Measurements from ENCODE around the gene FRMD4A.

FRMD4A gene

DNA sequence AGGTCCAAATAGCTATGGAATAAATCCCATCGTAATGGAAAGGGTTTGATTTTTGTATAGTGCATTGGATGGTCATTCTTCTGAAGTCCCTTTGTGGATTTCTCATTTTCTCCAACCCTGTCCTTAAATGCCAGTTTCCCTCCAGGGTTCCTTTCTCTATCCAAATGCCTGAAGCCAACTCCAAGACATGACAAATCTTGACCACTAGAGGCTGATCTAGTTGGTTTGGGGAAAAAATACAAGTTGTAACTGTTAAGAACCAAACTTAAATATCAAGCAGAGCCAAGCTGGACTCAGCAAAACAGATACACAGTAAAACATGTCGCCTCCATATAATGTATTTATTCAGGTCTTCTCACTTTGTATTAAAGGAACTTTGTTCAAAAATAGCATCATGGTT lies 28.7 kb downstream of the FRMD4A start:
- no peak for DNase-seq (ENCODE audit: low read depth)
- TF ChIP-seq, protein P1, sequence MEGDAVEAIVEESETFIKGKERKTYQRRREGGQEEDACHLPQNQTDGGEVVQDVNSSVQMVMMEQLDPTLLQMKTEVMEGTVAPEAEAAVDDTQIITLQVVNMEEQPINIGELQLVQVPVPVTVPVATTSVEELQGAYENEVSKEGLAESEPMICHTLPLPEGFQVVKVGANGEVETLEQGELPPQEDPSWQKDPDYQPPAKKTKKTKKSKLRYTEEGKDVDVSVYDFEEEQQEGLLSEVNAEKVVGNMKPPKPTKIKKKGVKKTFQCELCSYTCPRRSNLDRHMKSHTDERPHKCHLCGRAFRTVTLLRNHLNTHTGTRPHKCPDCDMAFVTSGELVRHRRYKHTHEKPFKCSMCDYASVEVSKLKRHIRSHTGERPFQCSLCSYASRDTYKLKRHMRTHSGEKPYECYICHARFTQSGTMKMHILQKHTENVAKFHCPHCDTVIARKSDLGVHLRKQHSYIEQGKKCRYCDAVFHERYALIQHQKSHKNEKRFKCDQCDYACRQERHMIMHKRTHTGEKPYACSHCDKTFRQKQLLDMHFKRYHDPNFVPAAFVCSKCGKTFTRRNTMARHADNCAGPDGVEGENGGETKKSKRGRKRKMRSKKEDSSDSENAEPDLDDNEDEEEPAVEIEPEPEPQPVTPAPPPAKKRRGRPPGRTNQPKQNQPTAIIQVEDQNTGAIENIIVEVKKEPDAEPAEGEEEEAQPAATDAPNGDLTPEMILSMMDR (IDR thresholded peaks at IDR 0.05; ENCODE audit: low read depth, low read length): no peak
- no peak for TF ChIP-seq MYC (IDR thresholded peaks at IDR 0.05; ENCODE audit: low read depth, low read length)
- no peak for TF ChIP-seq POLR2A (IDR thresholded peaks at IDR 0.05; ENCODE audit: extremely low read depth, insufficient read length)
- TF ChIP-seq, protein P2, sequence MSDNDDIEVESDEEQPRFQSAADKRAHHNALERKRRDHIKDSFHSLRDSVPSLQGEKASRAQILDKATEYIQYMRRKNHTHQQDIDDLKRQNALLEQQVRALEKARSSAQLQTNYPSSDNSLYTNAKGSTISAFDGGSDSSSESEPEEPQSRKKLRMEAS (IDR thresholded peaks at IDR 0.05; ENCODE audit: low read depth, low read length): no peak
- H3K4me3 ChIP-seq (ENCODE audit: low read depth, low read length): no peak overlapping the region

DNA sequence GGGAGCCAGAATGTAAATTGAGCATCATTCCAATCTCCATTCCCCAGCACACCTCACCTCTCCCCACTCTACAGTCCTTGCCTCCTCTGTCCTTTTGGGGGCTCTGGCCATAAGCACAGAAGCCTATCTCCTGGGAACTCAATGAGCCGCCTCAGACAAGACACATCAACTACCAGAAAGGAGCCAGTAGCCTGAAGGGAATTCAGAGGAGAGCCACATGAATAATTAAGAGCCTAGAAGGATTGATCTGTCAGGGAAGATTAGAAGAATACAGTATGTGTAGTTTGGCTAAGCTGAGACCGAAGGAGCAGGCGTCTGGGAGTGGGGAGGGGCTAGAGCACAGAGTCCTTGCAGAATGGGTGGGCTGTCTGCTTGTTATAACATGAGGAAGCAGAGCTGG lies 31.2 kb downstream of the FRMD4A start:
- no peak for TF ChIP-seq POLR2A (IDR thresholded peaks at IDR 0.05; ENCODE audit: extremely low read depth, insufficient read length)
- TF ChIP-seq, protein P2 (IDR thresholded peaks at IDR 0.05; ENCODE audit: low read depth, low read length): no peak
- TF ChIP-seq, protein P1 (IDR thresholded peaks at IDR 0.05; ENCODE audit: low read depth, low read length): no peak
- DNase-seq (ENCODE audit: low read depth): no peak

DNA sequence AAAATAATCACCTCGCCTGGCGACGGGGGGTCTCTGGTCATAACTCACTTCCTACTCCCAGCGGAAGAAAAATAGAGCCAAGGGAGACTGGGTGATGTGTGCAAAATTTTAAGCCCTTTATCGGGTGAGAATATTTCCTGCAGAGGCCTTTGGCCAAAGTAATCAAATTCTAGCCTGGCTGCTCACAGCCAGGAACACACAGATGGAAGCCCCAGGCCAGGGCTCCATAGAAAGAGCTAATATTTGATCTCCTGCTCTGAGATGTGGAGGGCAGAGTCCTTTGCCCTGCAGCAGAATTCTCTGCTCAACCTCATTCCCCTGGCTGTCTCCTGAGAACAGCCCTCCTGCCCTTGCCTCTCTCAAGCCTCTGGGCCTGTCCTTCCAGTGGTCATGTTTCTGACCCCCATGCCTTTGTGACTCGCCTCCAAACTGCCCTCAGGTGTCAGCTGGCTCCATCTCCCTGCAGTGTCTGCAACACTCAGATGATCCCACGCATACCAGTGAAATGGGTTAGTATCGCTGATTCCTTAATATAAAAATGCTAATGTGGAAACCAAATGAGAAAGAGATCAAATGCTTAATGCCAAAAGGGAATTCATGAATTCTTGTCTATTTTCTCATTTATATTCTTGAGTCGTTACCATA lies 34.5 kb downstream of the FRMD4A start:
- H3K4me3 ChIP-seq (ENCODE audit: low read depth, low read length): no peak overlapping the region
- TF ChIP-seq POLR2A (IDR thresholded peaks at IDR 0.05; ENCODE audit: extremely low read depth, insufficient read length) (no peak), MYC (IDR thresholded peaks at IDR 0.05; ENCODE audit: low read depth, low read length) (no peak)
- TF ChIP-seq, protein P1 (IDR thresholded peaks at IDR 0.05; ENCODE audit: low read depth, low read length): no peak
- TF ChIP-seq, protein P2 (IDR thresholded peaks at IDR 0.05; ENCODE audit: low read depth, low read length): no peak
- no peak for DNase-seq (ENCODE audit: low read depth)

More for the DNA sequence above, 31.2 kb downstream of the FRMD4A start:
- H3K4me3 ChIP-seq (ENCODE audit: low read depth, low read length): no peak overlapping the region

DNA sequence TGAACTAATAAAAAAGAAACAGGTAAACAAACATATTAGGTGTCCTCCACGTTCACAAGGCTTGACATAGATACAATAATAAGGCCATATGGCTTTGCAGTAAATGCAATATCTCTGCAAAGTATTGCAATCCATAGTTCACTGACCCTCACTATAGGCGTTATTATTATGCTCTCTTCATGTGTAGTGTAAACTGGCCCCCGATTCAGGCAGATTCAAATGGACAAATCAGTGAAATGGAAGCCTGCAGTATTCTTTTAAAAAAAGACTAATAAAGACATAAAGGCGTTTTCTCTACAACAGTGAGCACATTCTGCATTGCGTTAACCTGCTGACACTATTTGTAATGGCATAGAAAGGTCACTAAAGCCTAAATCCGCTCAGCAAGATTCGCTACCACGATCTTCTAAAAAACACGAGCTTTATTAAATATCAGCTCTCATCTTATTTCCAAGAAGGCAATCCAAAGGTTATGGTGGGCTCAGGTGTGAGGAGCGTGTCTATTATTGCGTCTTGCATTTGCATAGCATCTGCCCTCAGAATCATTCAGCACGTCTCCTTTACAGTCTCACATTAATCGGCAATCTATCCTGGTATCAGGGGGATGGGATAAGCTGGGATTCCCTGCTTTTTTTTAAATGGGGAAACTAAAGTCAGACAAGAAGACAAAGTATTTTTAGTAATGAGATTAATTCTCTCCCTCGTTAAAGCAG lies 36.2 kb downstream of the FRMD4A start:
- TF ChIP-seq, protein P1 (IDR thresholded peaks at IDR 0.05; ENCODE audit: low read depth, low read length): no peak
- TF ChIP-seq POLR2A (IDR thresholded peaks at IDR 0.05; ENCODE audit: extremely low read depth, insufficient read length) (no peak), MYC (IDR thresholded peaks at IDR 0.05; ENCODE audit: low read depth, low read length) (no peak)
- TF ChIP-seq, protein P2 (IDR thresholded peaks at IDR 0.05; ENCODE audit: low read depth, low read length): no peak
- H3K4me3 ChIP-seq (ENCODE audit: low read depth, low read length): no peak overlapping the region
- no peak for DNase-seq (ENCODE audit: low read depth)

DNA sequence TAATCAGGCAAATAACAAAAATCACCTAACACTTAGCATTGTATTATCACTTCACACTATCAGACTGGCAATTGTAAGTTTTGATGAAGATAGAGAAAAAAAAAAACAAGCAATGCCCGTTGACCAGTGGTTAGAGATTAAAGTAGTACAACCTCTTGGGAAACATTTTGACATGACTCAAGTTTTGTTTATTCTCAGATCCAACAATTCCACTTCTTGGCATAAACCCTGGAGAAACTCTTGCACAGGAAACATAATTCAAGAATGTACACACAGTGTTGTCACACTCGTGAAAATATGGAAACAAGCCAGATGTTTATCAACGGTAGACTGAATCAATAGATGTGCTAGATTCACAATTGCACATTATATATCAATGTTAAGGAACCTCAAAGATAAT lies 37.2 kb downstream of the FRMD4A start:
- no peak overlapping the region for H3K4me3 ChIP-seq (ENCODE audit: low read depth, low read length)
- DNase-seq (ENCODE audit: low read depth): no peak
- no peak for TF ChIP-seq MYC (IDR thresholded peaks at IDR 0.05; ENCODE audit: low read depth, low read length)
- TF ChIP-seq, protein P1 (IDR thresholded peaks at IDR 0.05; ENCODE audit: low read depth, low read length): no peak
- TF ChIP-seq, protein P2 (IDR thresholded peaks at IDR 0.05; ENCODE audit: low read depth, low read length): no peak
- TF ChIP-seq POLR2A (IDR thresholded peaks at IDR 0.05; ENCODE audit: extremely low read depth, insufficient read length): no peak

Measured in NB4 (cell line).